Fibroblast of peridontal ligament (primary cell): ENCODE results near the gene MARVELD3.

ENCODE experiments used
- DNase-seq: peaks from one replicate; pipeline ENCODE4 v3.0.0-alpha.2; 2010; ENCODE audit errors: extremely low read depth

Gene MARVELD3

GRCh38 chr16:71622088-71622487 lies 3.9 kb upstream of the MARVELD3 start:
- no peak for DNase-seq

- DNase-seq: no peak
Observed at GRCh38 chr16:71623597-71623996, 2.4 kb upstream of the MARVELD3 start.

GRCh38 chr16:71625113-71625850 lies 702 bp upstream of the MARVELD3 start:
- DNase-seq: no peak

DNA sequence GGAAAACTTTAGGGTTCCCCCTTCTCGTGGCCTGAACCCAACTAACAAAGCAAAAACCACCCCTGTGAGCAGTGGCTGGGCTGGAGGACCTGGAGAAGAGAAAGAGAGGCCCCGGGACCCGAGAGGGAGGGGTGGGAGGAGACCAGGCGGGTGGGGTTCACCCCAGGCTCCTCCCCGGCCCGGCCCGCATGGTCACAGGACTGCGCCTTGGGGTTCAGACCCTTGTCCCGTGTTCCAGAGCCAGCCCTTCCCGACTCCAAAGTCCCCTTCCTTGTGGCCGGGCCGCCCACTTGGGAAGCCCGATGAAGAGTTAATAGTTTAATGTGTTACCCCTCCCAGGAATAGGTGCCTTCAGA lies 852 bp downstream of the MARVELD3 start:
- no peak for DNase-seq

DNA sequence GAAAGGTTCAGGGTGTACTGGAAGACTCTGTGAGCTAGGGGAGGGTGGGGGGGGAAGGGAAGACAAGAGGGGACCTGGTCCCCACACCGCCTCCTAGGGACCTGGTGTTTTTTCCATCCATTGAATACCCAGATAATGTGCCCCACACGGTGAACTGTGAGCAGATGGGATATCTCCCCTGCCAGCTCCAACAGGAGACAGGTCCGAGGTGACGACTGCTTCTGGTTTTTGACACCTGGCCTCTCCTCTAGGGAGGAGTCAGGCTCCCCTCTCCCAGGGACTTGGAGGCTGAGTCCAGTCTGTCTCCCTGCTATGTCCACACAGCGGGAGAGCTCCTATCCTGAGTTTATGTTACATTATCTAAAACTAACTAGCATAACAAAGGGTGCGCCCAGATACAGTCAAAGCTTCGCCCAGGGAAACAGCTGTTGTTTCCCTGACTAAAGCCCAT lies 1.8 kb downstream of the MARVELD3 start:
- no peak for DNase-seq

DNA sequence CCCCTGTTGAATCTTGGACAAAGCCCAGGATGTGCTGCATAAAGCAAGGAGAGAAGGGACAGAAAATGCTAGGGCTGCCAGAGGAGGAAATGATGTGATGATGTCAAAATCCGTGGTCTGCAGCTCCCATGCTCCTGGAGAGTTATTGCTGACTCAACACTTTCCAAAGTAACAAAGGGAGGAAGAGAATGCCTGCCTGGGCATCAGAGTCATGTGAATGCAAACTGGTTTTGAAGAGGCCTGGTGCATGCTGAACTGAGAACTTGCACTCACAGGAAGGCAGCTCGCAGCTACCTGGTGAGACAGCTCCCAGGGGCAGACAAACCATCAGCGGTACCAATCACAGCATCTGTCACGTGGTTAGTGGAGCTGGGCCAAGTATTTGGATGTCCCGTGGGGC lies 2.8 kb downstream of the MARVELD3 start:
- peak; percentile 43 for DNase-seq

GRCh38 chr16:71629278-71630016 lies 3.5 kb downstream of the MARVELD3 start:
- DNase-seq: no peak

DNA sequence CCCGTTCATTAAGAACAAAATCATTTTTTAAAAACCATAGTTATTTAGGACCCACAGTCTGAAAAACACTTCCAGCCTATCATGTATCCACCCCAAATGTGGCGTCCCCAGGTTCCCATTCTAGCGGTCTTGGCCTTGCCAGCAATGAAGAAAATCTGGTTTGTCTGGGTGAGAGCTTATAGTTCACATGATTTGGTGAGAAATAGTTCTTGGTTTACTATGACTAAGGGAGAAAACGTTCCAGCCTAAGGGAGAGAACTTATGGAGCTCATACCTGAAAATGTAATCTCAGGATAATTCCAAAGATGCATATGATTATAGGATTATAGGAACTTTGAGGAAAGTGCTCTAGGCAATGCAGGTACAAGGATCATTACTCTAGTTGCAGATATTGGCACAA lies 4.8 kb downstream of the MARVELD3 start:
- no peak for DNase-seq

DNA sequence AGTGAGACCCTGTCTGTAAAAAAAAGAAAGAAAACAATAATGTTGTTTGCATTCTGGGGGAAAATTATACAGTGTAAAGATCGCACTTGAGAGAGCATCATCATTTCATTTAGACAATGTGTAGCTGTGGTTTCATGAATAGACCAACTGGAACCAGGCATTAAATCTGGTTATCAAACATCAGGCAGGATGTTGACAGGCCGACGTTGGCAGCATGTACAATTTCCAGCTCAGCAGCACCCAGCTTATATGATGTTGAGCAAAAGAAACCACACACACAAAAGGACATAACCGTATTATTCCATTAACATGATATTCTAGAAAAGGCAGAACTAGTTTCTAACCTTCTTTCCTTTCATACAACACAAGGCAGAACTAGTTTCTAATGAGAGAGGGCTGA lies 5.8 kb downstream of the MARVELD3 start:
- no peak for DNase-seq

GRCh38 chr16:71635632-71636031 lies 9.6 kb downstream of the MARVELD3 start:
- no peak for DNase-seq

GRCh38 chr16:71637398-71637797 lies 11.4 kb downstream of the MARVELD3 start:
- peak; percentile 97 for DNase-seq

DNA sequence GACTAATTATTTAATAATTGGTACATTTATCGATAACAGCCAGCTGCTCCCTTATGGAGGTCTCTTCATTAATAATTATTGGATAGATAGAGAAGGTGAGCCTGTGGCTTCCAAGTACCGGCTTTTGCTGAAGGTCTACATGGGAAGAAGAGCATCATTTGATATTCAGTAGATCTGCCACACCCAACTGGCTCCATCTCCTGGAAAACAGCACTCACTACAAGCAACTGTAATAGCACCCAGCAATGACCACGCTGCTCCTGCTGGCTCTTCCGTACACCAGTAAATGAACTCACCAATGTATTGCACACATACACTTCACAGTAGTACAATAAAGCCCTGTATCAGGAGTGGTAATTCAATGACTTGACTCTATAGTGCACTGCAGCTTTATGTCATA lies 19.5 kb downstream of the MARVELD3 start:
- peak; percentile 29 for DNase-seq

DNA sequence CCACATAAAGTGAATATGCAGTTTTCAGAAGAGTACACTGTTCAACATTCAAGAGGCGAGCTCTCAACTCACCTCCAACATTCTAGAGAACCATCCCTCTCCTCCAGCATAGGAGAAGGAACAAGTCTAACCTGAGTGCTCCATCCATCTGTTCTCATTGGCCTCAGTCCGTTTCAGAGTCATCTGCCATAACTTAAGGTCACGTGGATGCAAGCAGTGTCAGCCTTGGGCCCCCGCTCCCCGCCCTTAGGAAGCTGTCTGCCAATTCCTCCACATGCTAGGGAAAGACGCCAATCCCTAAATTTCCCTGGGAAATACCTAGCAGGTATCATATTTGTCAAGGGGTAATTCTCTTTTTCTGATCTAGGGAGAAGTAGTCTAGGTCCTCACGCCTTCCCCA lies 21.4 kb downstream of the MARVELD3 start:
- no peak for DNase-seq

GRCh38 chr16:71648162-71648561 lies 22.2 kb downstream of the MARVELD3 start:
- DNase-seq: no peak

DNA sequence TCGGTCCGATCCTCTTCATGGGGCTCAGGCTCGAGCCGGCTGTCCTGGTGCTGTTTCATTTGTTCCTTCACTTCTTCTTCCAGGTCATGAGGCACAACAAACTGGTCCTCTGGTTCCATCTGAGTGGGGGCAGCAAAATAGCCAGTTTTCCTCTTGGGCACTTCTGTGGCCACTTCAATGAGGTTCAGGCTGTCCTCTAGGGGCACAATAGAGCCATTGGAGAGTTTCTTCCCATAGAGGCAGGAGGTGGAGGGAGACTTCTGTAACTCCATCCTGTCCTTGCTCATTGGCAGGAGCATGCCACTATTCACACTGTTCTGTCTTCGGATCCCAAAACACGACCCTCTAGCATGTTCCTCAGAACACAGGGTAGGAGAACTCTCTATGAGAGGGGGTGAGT lies 22.9 kb downstream of the MARVELD3 start:
- no peak for DNase-seq

DNA sequence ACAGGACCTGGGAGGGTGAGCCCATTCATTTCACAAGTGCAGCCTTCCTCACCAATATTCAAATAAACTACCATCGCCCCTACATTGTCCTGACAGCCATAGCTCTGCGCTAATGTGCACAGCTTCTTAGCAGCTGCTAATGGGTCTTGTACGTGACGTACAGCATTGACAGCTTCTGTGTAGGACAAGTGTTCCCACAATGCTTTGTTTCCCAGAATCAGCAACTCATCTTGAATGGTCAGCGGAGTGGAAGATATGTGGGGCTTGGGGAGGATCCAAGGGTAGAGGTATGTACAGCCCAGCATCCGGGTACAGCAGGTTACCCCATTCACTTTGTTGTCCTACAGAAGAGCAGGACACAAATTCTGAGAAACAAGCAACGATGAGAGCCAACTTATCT lies 23.7 kb downstream of the MARVELD3 start:
- DNase-seq: no peak

GRCh38 chr16:71658771-71659170 lies 32.8 kb downstream of the MARVELD3 start:
- peak; percentile 76 for DNase-seq

DNA sequence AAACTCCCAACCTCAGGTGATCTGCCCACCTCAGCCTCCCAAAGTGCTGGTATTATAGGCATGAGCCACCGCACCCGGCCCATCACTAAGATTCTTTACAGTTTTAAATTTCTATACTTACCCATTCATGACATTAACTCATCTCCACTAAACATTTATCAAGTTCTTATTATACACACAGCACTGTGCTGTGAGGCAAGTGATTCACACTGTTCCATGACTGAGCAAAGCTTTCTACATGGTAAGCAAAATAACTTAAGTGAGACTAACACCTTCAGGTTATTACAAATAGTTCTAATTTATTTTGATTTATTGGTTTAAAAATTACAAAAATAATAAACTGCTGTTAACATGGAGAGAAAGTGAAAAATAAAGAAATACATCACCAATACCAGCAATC lies 33.5 kb downstream of the MARVELD3 start:
- DNase-seq: no peak

- no peak for DNase-seq
Observed at GRCh38 chr16:71666264-71666663, 40.3 kb downstream of the MARVELD3 start.

DNA sequence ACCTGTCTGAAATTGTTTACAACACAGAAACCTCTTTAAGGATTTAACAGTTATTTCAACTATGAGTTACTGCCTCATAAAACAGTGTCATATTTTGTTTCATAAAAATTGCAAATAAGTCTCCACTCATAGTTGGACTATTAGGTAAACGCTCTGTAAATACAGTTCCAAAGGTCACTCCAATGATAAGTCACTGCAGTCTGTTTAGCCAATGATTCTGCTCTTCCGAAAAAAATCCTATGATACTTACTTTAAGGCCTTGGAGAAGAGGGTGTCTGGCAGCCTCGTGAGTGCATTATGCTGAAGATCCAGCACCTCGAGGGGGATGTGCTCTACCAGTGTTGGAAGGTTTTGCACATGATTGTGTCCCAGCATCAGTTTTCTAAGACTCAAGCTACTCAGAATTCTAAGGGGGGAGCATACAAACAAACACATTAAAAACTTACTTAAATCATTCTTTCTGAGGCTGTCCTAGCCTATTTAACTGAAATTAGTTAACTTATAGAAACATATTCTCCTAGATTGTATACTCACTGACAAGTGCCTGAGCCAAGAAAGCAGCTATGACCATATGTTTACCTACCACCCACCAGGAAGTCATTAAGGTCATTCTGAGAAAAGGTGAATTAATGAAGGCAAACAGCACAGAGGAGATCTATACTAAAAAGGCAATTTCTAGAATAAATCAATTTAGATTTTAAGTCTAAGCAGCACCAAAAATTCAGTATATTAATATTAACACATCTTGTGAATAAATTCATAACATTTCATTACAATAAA lies 41.1 kb downstream of the MARVELD3 start:
- no peak for DNase-seq

- no peak for DNase-seq
Observed at GRCh38 chr16:71669926-71670536, 44.0 kb downstream of the MARVELD3 start.

- no peak for DNase-seq
Observed at GRCh38 chr16:71670537-71670936, 44.6 kb downstream of the MARVELD3 start.
